GM19324 (cell line): Measurements from ENCODE around the gene CLDN24.
A peak's percentile ranks its signal among the peaks of the same experiment; 100 is the strongest.

Source experiments
- ATAC-seq: cut with Tn5 transposase; IDR thresholded peaks from one replicate; pipeline ENCODE4 v1.9.1; 2021; ENCODE audit warnings: mild to moderate bottlenecking, moderate library complexity; ENCODE audit not compliant: unreplicated experiment, low FRiP score

CLDN24 gene

GRCh38 chr4:183287677-183288076 is 34.5 kb downstream of the CLDN24 start:
- ATAC-seq: peak; percentile 83

DNA sequence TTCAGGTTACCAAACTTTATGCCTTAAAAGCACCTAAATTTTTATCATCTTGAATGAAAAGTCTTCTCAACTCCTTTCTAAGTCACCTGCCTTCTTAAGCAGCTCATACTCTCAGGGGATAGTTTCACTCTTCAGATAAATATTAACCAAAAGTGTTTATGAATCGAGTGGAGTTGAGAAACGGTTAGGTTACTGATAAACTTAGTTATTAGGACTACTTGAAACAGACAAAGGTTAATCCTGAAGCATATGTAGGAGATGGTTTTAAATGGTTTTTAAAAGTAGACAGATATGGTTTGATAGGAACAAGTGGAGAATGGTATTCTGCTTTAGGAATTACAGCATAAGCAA is 34.9 kb downstream of the CLDN24 start:
- ATAC-seq: peak; percentile 80

DNA sequence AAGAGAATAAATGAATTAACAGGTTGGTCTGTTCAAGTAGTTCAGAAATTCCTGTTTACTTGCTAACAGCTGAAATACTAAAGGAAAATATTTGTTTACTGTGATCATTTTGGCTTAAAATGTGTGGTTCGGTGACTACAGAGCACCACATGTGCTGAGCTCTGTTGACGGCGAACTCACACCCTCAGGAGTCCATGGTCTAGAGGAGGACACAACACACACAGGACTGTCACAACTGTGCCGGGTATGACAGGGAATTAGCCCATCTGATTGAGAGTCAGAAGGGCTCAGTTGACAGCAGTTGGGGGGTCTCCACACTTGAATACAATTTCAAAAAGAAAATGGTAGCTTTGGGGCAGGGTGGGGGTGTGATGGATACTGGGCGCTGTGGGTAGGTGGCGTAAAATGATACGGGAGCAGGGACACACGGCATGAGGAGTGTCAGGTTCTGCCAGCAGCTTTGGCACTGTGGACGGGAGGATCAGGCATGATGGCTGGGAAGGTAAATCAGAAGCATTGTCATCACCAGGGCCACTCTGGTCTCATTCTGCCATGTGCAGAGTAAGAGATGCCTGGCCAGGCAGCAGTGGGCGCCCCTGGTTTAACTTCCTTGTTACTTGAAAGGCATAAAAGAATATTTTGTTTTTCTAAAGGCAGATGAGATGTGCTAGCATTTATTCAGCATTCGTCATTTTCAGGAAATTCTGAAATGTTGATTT is 35.5 kb downstream of the CLDN24 start:
- peak; percentile 33 for ATAC-seq

DNA sequence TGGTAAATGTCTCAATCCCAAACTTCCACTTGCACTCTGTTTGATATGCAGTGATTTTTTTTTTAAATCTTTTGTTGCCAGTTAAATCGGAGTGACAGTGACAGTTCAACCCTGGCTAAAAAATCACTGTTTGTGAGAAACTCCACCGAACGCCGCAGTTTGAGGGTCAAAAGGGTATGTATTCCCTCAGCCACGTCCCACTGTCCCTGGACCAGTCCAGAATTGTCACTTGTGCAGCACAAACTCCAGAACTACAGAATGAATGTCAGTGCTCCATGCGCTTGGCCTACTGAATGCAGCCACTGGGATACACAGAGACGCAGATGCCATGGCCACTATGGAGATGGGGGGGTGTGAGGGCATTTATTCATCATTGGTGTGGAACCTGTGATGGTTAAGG is 36.3 kb downstream of the CLDN24 start:
- no peak for ATAC-seq

- ATAC-seq: no peak
Observed at GRCh38 chr4:183284965-183285364, 37.3 kb downstream of the CLDN24 start.

DNA sequence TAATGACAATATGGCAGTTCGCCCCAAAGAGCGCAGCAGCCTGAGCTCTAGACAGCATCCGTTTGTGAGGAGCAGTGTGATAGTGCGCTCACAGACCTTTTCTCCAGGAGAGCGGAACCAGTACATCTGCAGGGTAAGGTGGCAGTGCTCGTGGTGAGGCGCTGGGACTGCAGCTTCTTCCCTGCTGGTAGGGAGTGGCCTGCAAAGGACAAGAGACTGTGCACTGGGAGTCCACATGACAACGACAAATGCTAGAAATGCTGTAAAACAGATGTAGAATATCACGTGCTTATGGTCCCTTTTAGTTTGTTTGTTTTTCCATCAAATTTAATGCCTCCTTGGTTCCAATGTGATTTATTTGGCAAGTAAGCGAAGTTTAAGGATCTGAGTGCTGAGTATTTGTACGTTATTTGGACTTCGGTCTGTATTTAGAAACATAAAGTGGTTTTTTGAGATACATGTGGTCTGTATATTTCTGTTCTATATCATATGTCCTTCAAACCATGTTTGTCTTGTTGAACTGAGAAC is 37.9 kb downstream of the CLDN24 start:
- no peak for ATAC-seq

GRCh38 chr4:183276106-183276505 is 46.1 kb downstream of the CLDN24 start:
- ATAC-seq: no peak

- ATAC-seq: no peak
Observed at GRCh38 chr4:183272384-183272783, 49.8 kb downstream of the CLDN24 start.
